HG03108 (cell line): ENCODE measurements around the gene CDK17.

ENCODE experiments used
- ATAC-seq: cut with Tn5 transposase; IDR thresholded peaks from one replicate; pipeline ENCODE4 v1.9.1; 2021; ENCODE audit warnings: moderate library complexity; ENCODE audit not compliant: unreplicated experiment

Gene CDK17

GRCh38 chr12:96241846-96242256 is 158.4 kb downstream of the CDK17 start:
- no peak for ATAC-seq

- ATAC-seq, result no peak
Observed at GRCh38 chr12:96241431-96241830, 158.8 kb downstream of the CDK17 start.

GRCh38 chr12:96240656-96241055 is 159.6 kb downstream of the CDK17 start:
- ATAC-seq, result no peak

- ATAC-seq, result no peak
Observed at GRCh38 chr12:96239711-96240635, 160.3 kb downstream of the CDK17 start.

- ATAC-seq, result no peak
Observed at GRCh38 chr12:96238336-96239047, 161.7 kb downstream of the CDK17 start.

GRCh38 chr12:96237465-96238077 is 162.7 kb downstream of the CDK17 start:
- no peak for ATAC-seq

- ATAC-seq, result no peak
Observed at GRCh38 chr12:96237035-96237434, 163.2 kb downstream of the CDK17 start.

- no peak for ATAC-seq
Observed at GRCh38 chr12:96236221-96236822, 163.9 kb downstream of the CDK17 start.

- no peak for ATAC-seq
Observed at GRCh38 chr12:96235484-96235826, 164.8 kb downstream of the CDK17 start.

- ATAC-seq, result no peak
Observed at GRCh38 chr12:96234591-96235483, 165.4 kb downstream of the CDK17 start.

GRCh38 chr12:96233939-96234461 is 166.2 kb downstream of the CDK17 start:
- no peak for ATAC-seq

- no peak for ATAC-seq
Observed at GRCh38 chr12:96233168-96233567, 167.1 kb downstream of the CDK17 start.

GRCh38 chr12:96230646-96231045 is 169.6 kb downstream of the CDK17 start:
- ATAC-seq, result no peak

GRCh38 chr12:96228566-96229248 is 171.5 kb downstream of the CDK17 start:
- no peak for ATAC-seq
